SKM-1 treated with dmso at 0.1 percent for 144 hours (cell line): ENCODE results near the gene TMEM223.
"Not testable (repeated sequence)": the region's sequence is repeated elsewhere in the genome, so short reads cannot be mapped to it uniquely, and the experiment has no call there.

ENCODE experiments used
- DNase-seq: peaks from one replicate; lab custom pipeline; 2025; ENCODE audit not compliant: unreplicated experiment; lab: John Stamatoyannopoulos, UW

The TMEM223 gene

GRCh38 chr11:62755086-62755615, 36.7 kb downstream of the TMEM223 start:
- DNase-seq, result no peak

DNA sequence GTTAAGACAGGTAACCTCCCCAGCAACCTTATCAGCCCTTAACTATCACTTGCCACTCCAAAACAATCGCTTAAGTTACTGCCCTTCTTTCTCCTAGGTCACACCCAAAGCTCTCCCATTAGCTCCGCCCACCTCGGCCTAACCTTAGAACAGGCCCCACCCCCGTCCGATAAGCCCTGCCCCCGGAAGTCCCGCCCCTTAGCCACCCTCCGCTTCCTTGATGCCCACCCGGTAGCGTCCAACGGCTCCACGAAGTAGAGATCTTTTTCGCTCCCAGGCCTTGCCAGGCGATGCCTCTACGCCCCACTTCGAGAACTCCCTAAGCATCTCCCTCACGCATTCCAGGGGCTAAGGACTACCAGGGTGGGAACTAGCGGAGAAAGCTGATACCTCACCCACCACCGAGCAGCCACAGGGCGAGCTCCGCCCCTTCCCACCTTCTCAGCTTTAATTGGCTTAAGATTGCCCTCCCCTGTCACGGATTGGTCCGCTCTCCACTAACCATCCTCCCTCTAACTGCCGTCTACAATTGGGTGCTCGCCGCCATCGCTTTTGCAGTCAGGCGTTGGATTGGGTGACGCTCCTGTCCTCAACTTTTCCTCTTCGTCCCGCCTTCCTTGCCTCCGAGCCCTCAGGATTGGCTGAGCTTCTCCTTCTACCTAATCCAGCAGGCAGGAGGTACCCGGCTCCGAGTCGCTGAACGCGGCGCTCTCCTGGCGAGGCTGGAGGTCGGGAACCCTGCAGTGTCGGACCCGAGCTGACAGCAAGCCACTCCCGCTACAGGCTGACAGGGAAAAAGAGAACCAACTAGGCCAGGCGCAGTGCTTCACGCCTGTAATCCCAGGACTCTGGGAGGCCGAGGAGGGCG, 37.8 kb downstream of the TMEM223 start, which contains the start of gene ZBTB3:
ZBTB3 (minus strand) TSS at position 425 of the 868 bp plus-strand sequence. CDS start 496 bp downstream, outside the sequence.
- peak; percentile 100 for DNase-seq

DNA sequence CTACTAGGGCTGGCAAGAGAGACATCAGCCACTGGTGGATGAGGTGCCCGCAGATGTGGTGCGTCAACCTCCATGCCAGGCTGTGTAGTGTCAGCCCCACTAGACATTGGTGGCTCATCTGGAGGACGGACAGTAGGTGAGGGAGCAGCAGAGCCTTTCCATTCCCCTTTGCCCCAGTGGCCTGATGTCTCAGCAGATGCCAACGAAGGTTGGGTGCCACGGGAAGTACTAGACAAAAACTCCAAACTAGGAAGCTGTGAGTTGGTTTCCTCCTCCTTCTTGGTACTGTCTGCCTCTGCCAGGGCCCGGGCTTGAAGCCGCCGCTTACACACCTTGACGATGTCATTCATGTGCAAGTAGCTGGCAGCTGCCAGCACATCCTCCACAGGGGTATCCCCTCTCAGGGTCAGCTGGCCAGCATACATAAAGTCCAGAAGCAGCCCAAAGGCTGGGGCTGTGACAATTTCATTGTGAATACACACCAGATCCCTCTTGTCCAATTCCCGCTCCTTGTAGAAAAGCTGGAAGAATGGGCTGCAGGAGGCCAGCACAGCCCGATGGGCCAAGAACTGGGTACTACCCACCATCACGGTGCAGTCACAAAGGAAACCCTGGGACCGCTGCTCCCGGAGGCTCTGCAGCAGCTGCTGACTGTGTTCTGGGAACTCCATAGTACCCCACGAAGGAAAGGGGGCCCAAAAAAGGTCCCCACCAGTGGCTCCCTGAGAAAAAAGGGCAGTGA, 38.6 kb downstream of the TMEM223 start:
- no peak for DNase-seq

GRCh38 chr11:62752177-62752785, 39.5 kb downstream of the TMEM223 start:
- no peak for DNase-seq

DNA sequence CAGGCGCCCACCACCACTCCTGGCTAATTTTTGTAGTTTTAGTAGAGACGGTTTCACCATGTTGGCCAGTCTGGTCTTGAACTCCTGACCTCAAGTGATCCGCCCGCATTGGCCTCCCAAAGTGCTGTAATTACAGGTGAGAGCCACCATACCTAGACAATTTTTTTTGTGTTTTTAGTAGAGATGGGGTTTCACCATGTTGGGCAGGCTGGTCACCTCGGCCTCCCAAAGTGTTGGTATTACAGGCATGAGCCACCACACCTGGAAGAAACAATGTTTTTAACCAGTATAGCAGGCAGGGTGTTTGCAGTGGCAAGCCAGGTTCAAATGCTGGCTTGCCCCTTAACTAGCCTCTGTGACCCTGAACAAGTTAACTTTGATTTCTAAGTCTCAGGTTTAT, 41.9 kb downstream of the TMEM223 start:
- not testable (repeated sequence) for DNase-seq

GRCh38 chr11:62747475-62748160, 44.2 kb downstream of the TMEM223 start:
- DNase-seq, result no peak
